Mucosa of rectum (tissue), 2 donors: ENCODE results near the gene IGFBP3.
A peak's percentile ranks its signal among the peaks of the same experiment; 100 is the strongest.
"Not testable (repeated sequence)": the region's sequence is repeated elsewhere in the genome, so short reads cannot be mapped to it uniquely, and the experiment has no call there.

ENCODE experiments used
- H3K27ac ChIP-seq, 2 donors: one replicate each; pipeline ENCODE4 v1.7.0; 2013; ENCODE audit warnings: inconsistent platforms in 2 of 2, low read depth in 2 of 2, low read length in 2 of 2
- H3K27me3 ChIP-seq, 2 donors: one replicate each; pipeline ENCODE4 v1.7.0; 2013; ENCODE audit warnings: low read length in 2 of 2; ENCODE audit not compliant: control insufficient read depth in 2 of 2, insufficient read depth in 2 of 2
- H3K36me3 ChIP-seq, 2 donors: one replicate each; pipeline ENCODE4 v1.7.0; 2013; ENCODE audit warnings: low read length in 2 of 2; ENCODE audit not compliant: control insufficient read depth in 2 of 2, insufficient read depth in 2 of 2
- H3K4me1 ChIP-seq, 2 donors: one replicate each; pipeline ENCODE4 v1.7.0; 2013; ENCODE audit warnings: low read length in 2 of 2, mild to moderate bottlenecking in 1 of 2; ENCODE audit not compliant: control insufficient read depth in 2 of 2, insufficient read depth in 2 of 2
- H3K4me3 ChIP-seq, 2 donors: one replicate each; pipeline ENCODE4 v1.7.0; 2013; ENCODE audit warnings: low read length in 2 of 2
- H3K9ac ChIP-seq, 2 donors: one replicate each; pipeline ENCODE4 v1.7.0; 2013; ENCODE audit warnings: low read length in 2 of 2, low read depth in 1 of 2, mild to moderate bottlenecking in 1 of 2
- H3K9me3 ChIP-seq, 2 donors: one replicate each; pipeline ENCODE4 v1.7.0; 2013; ENCODE audit warnings: low read length in 2 of 2; ENCODE audit not compliant: control insufficient read depth in 2 of 2
- donor health status: healthy.
- donor health status: Normal muscosa, but diverticular disease.

IGFBP3 gene

DNA sequence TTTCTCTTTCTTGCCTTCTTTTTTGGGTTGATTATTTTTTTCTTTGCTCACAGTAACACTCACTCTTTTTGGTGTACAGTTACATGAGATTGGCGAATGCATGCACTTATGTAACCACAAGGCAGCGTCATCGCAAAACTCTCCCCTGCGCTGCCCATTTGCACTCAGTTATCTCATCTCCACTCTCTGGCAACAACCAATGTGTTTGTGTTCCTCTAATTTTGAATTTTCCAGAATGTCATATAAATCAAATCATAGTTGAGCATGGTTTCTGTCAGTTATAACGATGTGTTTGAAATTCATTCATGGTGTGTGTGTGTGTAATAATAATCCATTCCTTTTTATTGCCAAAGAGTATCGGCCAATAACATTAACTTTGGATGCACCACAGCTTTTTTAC is 23.0 kb upstream of the IGFBP3 start:
- Histone ChIP-seq H3K9me3 (no peaks in the 10 kb centered on the region), H3K27ac (no peak overlapping the region), H3K4me1 (no peaks in the 10 kb centered on the region), H3K36me3 (no peaks in the 10 kb centered on the region), H3K4me3 (no peak overlapping the region), H3K9ac (no peak overlapping the region), H3K27me3 (no peaks in the 10 kb centered on the region)

- H3K27ac ChIP-seq: no peak overlapping the region
- H3K4me1 ChIP-seq: no peaks in the 10 kb centered on the region
- no peaks in the 10 kb centered on the region for H3K9me3 ChIP-seq
- no peaks in the 10 kb centered on the region for H3K27me3 ChIP-seq
- H3K4me3 ChIP-seq: peak overlapping the region in 1 of 2 donors; percentile 42
- H3K9ac ChIP-seq: no peak overlapping the region
- H3K36me3 ChIP-seq: no peaks in the 10 kb centered on the region
Measured at GRCh38 chr7:45940939-45941338, 19.9 kb upstream of the IGFBP3 start.

- H3K4me1 ChIP-seq, H3K4me3 ChIP-seq, H3K9ac ChIP-seq, H3K9me3 ChIP-seq, H3K27me3 ChIP-seq, H3K36me3 ChIP-seq, H3K27ac ChIP-seq: not testable (repeated sequence)
Measured at GRCh38 chr7:45940237-45940781, 19.2 kb upstream of the IGFBP3 start.

DNA sequence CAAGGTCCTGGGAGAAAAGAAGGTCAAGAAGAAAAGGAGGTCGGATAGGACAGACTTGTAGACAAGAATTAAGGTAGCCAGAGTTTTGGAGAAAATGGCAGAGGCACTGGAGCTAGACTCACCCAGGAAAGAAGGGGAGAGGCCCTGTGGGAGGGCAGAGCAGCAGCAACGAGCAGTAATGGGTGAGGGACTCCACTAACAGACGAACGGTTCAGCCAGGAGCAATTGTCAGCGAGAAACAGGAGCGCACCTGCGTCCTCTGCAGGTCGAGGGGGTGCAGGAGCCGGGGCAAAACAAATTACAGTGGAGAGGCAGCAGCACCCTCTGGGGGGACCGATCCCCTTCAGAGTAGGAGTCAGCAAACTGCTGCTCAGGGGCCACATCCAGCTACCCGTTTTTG is 18.5 kb upstream of the IGFBP3 start:
- Histone ChIP-seq H3K27me3 (no peaks in the 10 kb centered on the region), H3K27ac (no peak overlapping the region), H3K4me1 (no peaks in the 10 kb centered on the region), H3K9me3 (no peaks in the 10 kb centered on the region), H3K36me3 (no peaks in the 10 kb centered on the region), H3K4me3 (no peak overlapping the region), H3K9ac (no peak overlapping the region)

DNA sequence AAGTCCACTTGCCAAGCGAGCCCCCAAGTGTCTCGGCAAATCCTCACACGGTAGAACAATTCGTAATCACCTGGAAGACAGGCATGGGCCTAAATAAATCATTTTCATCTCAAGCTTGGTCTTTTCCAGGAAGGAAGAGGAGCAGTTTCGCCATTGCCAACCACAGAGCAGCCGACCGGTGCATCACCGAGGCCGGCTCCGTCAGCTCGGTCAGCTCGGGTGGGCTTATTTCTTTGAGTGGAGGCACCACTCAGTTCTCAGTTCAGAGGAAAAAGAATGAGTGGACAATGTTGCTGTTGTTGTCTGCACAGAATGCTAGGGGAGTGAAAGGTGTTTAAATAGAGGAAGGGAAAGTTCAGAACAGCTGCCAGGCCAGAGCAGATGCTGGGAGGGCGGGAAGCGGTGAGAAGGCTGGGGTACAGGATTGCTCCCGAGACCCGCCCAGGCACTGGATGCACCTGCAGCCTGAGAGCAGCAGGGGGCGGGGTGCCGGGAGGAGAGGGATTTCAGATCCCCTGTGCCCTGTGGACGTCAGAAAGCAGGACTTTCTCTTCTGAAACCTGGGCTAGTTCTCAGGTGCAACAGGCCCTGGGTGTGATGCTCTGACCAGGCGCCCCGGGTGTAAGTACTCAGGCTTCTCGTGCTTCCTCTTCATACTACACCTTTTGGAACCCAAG is 17.7 kb upstream of the IGFBP3 start:
- Histone ChIP-seq H3K27ac (no peak overlapping the region), H3K27me3 (no peaks in the 10 kb centered on the region), H3K9ac (no peak overlapping the region), H3K4me3 (no peak overlapping the region), H3K36me3 (no peaks in the 10 kb centered on the region), H3K4me1 (no peaks in the 10 kb centered on the region), H3K9me3 (no peaks in the 10 kb centered on the region)

DNA sequence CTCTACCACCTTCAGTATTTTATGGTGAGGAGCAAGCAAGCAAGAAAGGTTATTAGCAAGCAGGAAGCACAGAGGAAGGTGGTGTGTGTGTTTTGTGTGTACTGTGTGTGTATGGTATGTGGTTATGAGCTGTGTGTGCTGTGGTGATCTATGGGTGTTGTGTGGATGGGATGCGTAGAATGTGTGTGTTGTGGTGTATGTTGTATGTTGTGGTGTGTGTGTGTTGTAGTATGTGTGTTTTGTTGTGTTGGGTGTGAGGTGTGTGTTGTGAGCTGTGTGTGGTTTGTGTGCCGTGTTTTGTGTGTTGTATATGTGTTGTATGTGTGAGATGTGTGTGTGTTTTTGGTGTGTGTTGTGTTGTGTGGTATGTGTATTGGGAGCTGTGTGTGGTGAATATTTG is 16.8 kb upstream of the IGFBP3 start:
- Histone ChIP-seq H3K4me3 (no peak overlapping the region), H3K9ac (no peak overlapping the region), H3K27ac (no peak overlapping the region), H3K36me3 (no peaks in the 10 kb centered on the region), H3K4me1 (no peaks in the 10 kb centered on the region), H3K9me3 (no peaks in the 10 kb centered on the region), H3K27me3 (no peaks in the 10 kb centered on the region)

GRCh38 chr7:45937301-45937700 is 16.2 kb upstream of the IGFBP3 start:
- Histone ChIP-seq H3K27me3 (no peaks in the 10 kb centered on the region), H3K36me3 (no peaks in the 10 kb centered on the region), H3K27ac (no peak overlapping the region), H3K4me3 (no peak overlapping the region), H3K9me3 (no peaks in the 10 kb centered on the region), H3K4me1 (no peaks in the 10 kb centered on the region), H3K9ac (no peak overlapping the region)

DNA sequence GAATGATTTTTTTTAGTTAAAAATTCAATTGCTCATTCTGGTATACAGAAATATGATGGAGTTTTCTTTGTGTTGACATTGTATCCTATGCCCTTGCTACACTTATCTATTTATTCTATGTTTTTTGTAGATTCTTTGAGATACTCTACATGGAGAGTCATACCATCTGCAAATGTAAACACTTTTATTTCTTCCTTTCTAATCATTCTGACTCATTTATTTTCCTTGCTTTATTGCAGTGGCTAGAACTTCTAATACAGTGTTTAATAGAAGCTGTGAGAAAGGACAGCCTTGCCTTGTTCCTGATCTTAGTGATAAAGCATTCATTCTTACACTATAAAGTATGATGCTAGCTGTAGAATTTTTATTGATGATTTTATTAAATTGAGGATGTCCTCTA is 9.9 kb upstream of the IGFBP3 start:
- Histone ChIP-seq H3K9ac (no peak overlapping the region), H3K36me3 (no peaks in the 10 kb centered on the region), H3K27me3 (no peaks in the 10 kb centered on the region), H3K27ac (no peak overlapping the region), H3K4me3 (no peak overlapping the region), H3K4me1 (no peaks in the 10 kb centered on the region), H3K9me3 (peaks cover 0 to 3% of the 10 kb centered on the region in 2 donors)

DNA sequence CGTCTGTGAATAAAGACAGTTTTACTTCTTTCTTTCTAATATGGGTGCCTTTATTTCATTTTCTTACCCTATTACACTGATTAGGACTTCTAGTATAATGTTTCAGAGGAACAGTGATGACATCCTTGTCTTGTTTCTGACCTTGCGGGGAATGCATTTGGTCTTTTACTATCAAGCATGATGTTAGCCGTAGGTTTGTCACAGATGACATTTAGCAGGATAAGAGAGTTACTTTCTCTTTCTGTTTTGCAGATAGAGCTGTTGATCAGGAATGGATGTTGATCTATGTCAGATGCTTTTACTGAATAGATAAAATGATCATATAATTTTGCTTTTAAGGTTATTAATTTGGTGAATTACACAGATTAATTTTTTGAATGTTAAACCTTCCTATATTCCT is 6.6 kb upstream of the IGFBP3 start:
- Histone ChIP-seq H3K9me3 (peaks cover 0 to 3% of the 10 kb centered on the region in 2 donors), H3K27ac (no peak overlapping the region), H3K27me3 (peaks cover 4 to 6% of the 10 kb centered on the region in 2 donors), H3K4me3 (no peak overlapping the region), H3K4me1 (no peaks in the 10 kb centered on the region), H3K36me3 (no peaks in the 10 kb centered on the region), H3K9ac (no peak overlapping the region)

DNA sequence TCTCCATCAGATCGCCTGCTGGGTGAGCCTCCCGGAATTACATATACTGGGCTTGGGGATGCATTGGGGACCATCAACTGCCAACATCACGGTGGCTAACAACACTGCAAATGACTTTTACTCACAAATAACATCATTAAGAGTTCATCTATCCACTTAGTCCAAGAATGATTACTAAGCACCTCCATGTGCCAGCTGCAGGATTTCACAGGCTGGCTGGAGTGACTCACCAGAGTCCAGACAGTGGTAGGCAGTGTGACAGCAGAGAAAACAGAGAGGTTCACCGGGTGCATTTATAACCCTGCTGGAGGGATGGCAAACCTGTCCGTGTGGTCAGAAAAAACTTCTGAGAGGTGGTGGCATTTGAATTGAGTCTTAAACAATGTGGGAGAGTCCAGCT is 3.2 kb upstream of the IGFBP3 start:
- H3K4me1 ChIP-seq: peaks cover 0 to under 1% of the 10 kb centered on the region in 2 donors
- peaks cover 28 to 29% of the 10 kb centered on the region in 2 donors for H3K27me3 ChIP-seq
- H3K4me3 ChIP-seq: no peak overlapping the region

More for the DNA sequence above, 3.2 kb upstream of the IGFBP3 start:
- Histone ChIP-seq H3K27ac (no peak overlapping the region), H3K9ac (no peak overlapping the region), H3K9me3 (peaks cover 0 to 3% of the 10 kb centered on the region in 2 donors), H3K36me3 (no peaks in the 10 kb centered on the region)
